ENCODE results near the gene MEIS2.

The MEIS2 gene

GRCh38 chr15:36845270-36845669 lies 255.1 kb downstream of the MEIS2 start:
- no peak overlapping the region for H3K4me3 ChIP-seq (replicated peaks; ENCODE audit: insufficient read depth, low read length)
- H3K27ac ChIP-seq (replicated peaks), result no peak overlapping the region
- DNase-seq (ENCODE audit: low read depth in 1 of 2, low spot score in 1 of 2), result no peak
- H3K27me3 ChIP-seq (ENCODE audit: insufficient read depth, poor library complexity, severe bottlenecking), result peaks cover 2% of the 10 kb centered on the region
- no peak for TF ChIP-seq POLR2AphosphoS5 (IDR thresholded peaks at IDR 0.05; ENCODE audit: low read depth)
- TF ChIP-seq REST (IDR thresholded peaks at IDR 0.05; ENCODE audit: insufficient replicate concordance, low read depth), result no peak

- H3K27ac ChIP-seq (replicated peaks), result no peak overlapping the region
- no peak overlapping the region for H3K4me3 ChIP-seq (replicated peaks; ENCODE audit: insufficient read depth, low read length)
- TF ChIP-seq GABPA (IDR thresholded peaks at IDR 0.05; ENCODE audit: low read depth) (no peak), SPI1 (IDR thresholded peaks at IDR 0.05; ENCODE audit: borderline replicate concordance, low read depth) (no peak), REST (IDR thresholded peaks at IDR 0.05; ENCODE audit: insufficient replicate concordance, low read depth) (no peak), POLR2AphosphoS5 (IDR thresholded peaks at IDR 0.05; ENCODE audit: low read depth) (no peak), CTCF (IDR thresholded peaks at IDR 0.05; ENCODE audit: insufficient read depth, low read length) (no peak)
- H3K27me3 ChIP-seq (ENCODE audit: insufficient read depth, poor library complexity, severe bottlenecking), result peaks cover 2% of the 10 kb centered on the region
- no peak for DNase-seq (ENCODE audit: low read depth in 1 of 2, low spot score in 1 of 2)
These were observed 255.8 kb downstream of the MEIS2 start for GRCh38 chr15:36844534-36844998.

GRCh38 chr15:36843822-36844221 lies 256.5 kb downstream of the MEIS2 start:
- TF ChIP-seq GABPA (IDR thresholded peaks at IDR 0.05; ENCODE audit: low read depth) (no peak), POLR2AphosphoS5 (IDR thresholded peaks at IDR 0.05; ENCODE audit: low read depth) (no peak), SPI1 (IDR thresholded peaks at IDR 0.05; ENCODE audit: borderline replicate concordance, low read depth) (no peak), REST (IDR thresholded peaks at IDR 0.05; ENCODE audit: insufficient replicate concordance, low read depth) (no peak)
- no peak overlapping the region for H3K27ac ChIP-seq (replicated peaks)
- H3K27me3 ChIP-seq (ENCODE audit: insufficient read depth, poor library complexity, severe bottlenecking), result peaks cover 2% of the 10 kb centered on the region
- H3K4me3 ChIP-seq (replicated peaks; ENCODE audit: insufficient read depth, low read length), result no peak overlapping the region
- no peak for DNase-seq (ENCODE audit: low read depth in 1 of 2, low spot score in 1 of 2)

- H3K27ac ChIP-seq (replicated peaks), result no peak overlapping the region
- H3K4me3 ChIP-seq (replicated peaks; ENCODE audit: insufficient read depth, low read length), result no peak overlapping the region
- DNase-seq (ENCODE audit: low read depth in 1 of 2, low spot score in 1 of 2), result no peak
- H3K27me3 ChIP-seq (ENCODE audit: insufficient read depth, poor library complexity, severe bottlenecking), result peaks cover 2% of the 10 kb centered on the region
- TF ChIP-seq CTCF (IDR thresholded peaks at IDR 0.05; ENCODE audit: insufficient read depth, low read length) (no peak), GABPA (IDR thresholded peaks at IDR 0.05; ENCODE audit: low read depth) (no peak), SPI1 (IDR thresholded peaks at IDR 0.05; ENCODE audit: borderline replicate concordance, low read depth) (no peak), POLR2AphosphoS5 (IDR thresholded peaks at IDR 0.05; ENCODE audit: low read depth) (no peak), REST (IDR thresholded peaks at IDR 0.05; ENCODE audit: insufficient replicate concordance, low read depth) (no peak)
These were observed 259.2 kb downstream of the MEIS2 start for GRCh38 chr15:36841193-36841592.
